Caco-2 (cell line): ENCODE measurements around the gene ZEB2. TPM values are rescaled to one million over a fixed set of nuclear protein-coding genes. Genes with fewer than 3 reads are reported as not detected.

Experiments
- BruUV-seq: library from RNA; stranded (reverse); fragments of 400-500 nt; replicated peaks from 2 replicates; lab custom pipeline; 2021; lab: Mats Ljungman, UMichigan
- CTCF ChIA-PET: fragments of 300-600 bp; sonication (Branson Sonifier 250); formaldehyde crosslinking; loops from one replicate; lab custom pipeline; 2022; ENCODE audit warnings: antibody characterized with exemption; lab: Charles Lee
- POLR2A ChIA-PET: fragments of 300-600 bp; sonication (Branson Sonifier 250); formaldehyde crosslinking; loops from one replicate; lab custom pipeline; 2022; ENCODE audit warnings: antibody characterized with exemption; lab: Charles Lee
- DNase-seq, 2 experiments: peaks; one replicate each; pipeline versions ENCODE4 v3.0.0 to v3.0.0-alpha.2; 2020 to 2022
- H3K27me3 ChIP-seq: replicated peaks from 2 replicates; pipeline ENCODE4 v1.6.0; 2011; ENCODE audit warnings: low read length; ENCODE audit not compliant: control insufficient read depth, insufficient read depth
- H3K36me3 ChIP-seq: 2 replicates; pipeline ENCODE4 v1.5.1; 2011; ENCODE audit warnings: low read length; ENCODE audit not compliant: control insufficient read depth, insufficient read depth
- H3K4me1 ChIP-seq: fragments of 250-450 bp; sonication (Bioruptor Pico); 2 replicates; pipeline ENCODE4 v1.5.1; 2020; ENCODE audit warnings: mild to moderate bottlenecking
- H3K4me3 ChIP-seq: 2 replicates; pipeline ENCODE4 v1.5.1; 2011; ENCODE audit warnings: low read depth, mild to moderate bottlenecking, control low read depth, low read length
- H3K9me3 ChIP-seq: fragments of 250-450 bp; sonication (Bioruptor Pico); 2 replicates; pipeline ENCODE4 v1.5.1; 2020; ENCODE audit warnings: mild to moderate bottlenecking, moderate library complexity
- H3K27ac Mint-ChIP-seq: one replicate; pipeline ENCODE4 v1.8.0; 2022; ENCODE audit warnings: mixed read lengths; ENCODE audit not compliant: unreplicated experiment
- H3K27me3 Mint-ChIP-seq: one replicate; pipeline ENCODE4 v1.8.0; 2022; ENCODE audit warnings: mixed read lengths; ENCODE audit not compliant: insufficient read depth, unreplicated experiment
- H3K36me3 Mint-ChIP-seq: one replicate; pipeline ENCODE4 v1.8.0; 2022; ENCODE audit warnings: mild to moderate bottlenecking, mixed read lengths; ENCODE audit not compliant: insufficient read depth, unreplicated experiment
- H3K4me1 Mint-ChIP-seq: one replicate; pipeline ENCODE4 v1.8.0; 2022; ENCODE audit warnings: low read depth, mixed read lengths; ENCODE audit not compliant: unreplicated experiment
- H3K4me3 Mint-ChIP-seq: one replicate; pipeline ENCODE4 v1.8.0; 2022; ENCODE audit warnings: mild to moderate bottlenecking, moderate library complexity, mixed read lengths; ENCODE audit not compliant: unreplicated experiment
- H3K9me3 Mint-ChIP-seq: one replicate; pipeline ENCODE4 v1.8.0; 2022; ENCODE audit warnings: mixed read lengths; ENCODE audit not compliant: unreplicated experiment
- intact Hi-C: fragments of 100-400 bp; cut with micrococcal nuclease; formaldehyde crosslinking; loops from one replicate; pipeline ENCODE4 v1.10.0; 2022; ENCODE audit not compliant: unreplicated experiment
- total RNA-seq: library from RNA; stranded (reverse); gene quantifications from 2 replicates; pipeline ENCODE4 v1.2.3, GENCODE V29; 2022
- TF ChIP-seq, protein P1 (sequence below), 2 experiments: fragments of 200-600 bp in 1 of 2; IDR thresholded peaks; 1 replicate in 1 of 2; 2 replicates in 1 of 2; pipeline versions ENCODE4 v1.5.1 to v1.8.0; 2011 to 2022; ENCODE audit warnings: antibody characterized with exemption in 1 of 2, control low read depth in 1 of 2, inconsistent platforms in 1 of 2, low read depth in 1 of 2, low read length in 1 of 2, mild to moderate bottlenecking in 1 of 2, moderate library complexity in 1 of 2; ENCODE audit not compliant: insufficient read depth in 1 of 2, severe bottlenecking in 1 of 2, unreplicated experiment in 1 of 2

ZEB2 gene
- total RNA-seq, 1 experiment from 2014 or later, result not detected

DNA sequence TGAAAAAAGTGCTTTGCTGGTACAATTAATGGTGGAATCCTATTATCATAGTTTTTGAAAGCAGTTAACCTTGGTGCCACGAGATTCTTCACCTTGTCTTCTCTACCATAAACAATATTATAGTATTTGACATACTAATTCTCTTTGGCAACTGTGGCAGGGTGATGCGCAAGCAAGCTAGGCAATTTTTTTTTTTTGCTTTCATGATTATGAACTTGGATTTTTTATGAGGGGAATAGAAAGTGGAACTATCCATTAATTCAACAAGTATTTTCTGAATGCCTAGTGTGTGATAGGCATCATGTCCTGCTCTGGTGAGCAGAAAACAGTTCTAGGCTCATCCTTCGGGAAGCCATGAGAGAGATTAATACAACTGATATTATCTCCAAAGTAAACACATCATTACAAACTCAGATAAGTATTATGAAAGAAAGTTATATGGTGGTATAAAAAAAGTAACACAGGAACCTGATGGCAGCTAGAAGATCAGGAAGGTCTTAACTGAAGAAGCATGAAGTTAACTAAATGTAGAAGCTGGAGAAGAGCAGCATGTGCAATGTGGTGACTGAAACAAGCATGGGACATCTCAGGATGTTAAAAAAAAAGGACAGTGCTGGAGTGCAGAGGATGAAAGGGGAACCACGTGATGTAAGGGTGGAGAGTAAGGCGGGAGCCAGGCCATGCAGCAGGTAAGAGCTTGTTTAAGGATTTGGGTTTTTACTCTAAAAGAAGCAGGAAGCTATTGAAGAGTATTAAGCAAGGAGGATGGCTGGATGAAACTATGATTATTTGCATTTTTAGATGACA lies 113.7 kb downstream of the ZEB2 start:
- Histone ChIP-seq H3K36me3 (no peaks in the 10 kb centered on the region), H3K27me3 (no peaks in the 10 kb centered on the region), H3K4me1 (no peaks in the 10 kb centered on the region; the same call in 1 of the 2 replicates), H3K4me3 (no peak overlapping the region), H3K9me3 (0 out of 2 replicates have a peak, but pooled peaks cover 4% of the 10 kb centered on the region)
- ChIA-PET CTCF (no interaction called here), POLR2A (no interaction called here)
- BruUV-seq, result no TSS peak
- no peak overlapping the region for H3K27ac Mint-ChIP-seq
- no peaks in the 10 kb centered on the region for H3K36me3 Mint-ChIP-seq
- TF ChIP-seq, protein P1, sequence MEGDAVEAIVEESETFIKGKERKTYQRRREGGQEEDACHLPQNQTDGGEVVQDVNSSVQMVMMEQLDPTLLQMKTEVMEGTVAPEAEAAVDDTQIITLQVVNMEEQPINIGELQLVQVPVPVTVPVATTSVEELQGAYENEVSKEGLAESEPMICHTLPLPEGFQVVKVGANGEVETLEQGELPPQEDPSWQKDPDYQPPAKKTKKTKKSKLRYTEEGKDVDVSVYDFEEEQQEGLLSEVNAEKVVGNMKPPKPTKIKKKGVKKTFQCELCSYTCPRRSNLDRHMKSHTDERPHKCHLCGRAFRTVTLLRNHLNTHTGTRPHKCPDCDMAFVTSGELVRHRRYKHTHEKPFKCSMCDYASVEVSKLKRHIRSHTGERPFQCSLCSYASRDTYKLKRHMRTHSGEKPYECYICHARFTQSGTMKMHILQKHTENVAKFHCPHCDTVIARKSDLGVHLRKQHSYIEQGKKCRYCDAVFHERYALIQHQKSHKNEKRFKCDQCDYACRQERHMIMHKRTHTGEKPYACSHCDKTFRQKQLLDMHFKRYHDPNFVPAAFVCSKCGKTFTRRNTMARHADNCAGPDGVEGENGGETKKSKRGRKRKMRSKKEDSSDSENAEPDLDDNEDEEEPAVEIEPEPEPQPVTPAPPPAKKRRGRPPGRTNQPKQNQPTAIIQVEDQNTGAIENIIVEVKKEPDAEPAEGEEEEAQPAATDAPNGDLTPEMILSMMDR (IDR thresholded peaks at IDR 0.05; ENCODE audit: insufficient read depth in 1 of 2, low read depth in 1 of 2, low read length in 1 of 2, severe bottlenecking in 1 of 2, unreplicated experiment in 1 of 2), result no peak
- no peak for DNase-seq
- peaks cover 15% of the 10 kb centered on the region for H3K27me3 Mint-ChIP-seq
- no peak overlapping the region for H3K4me3 Mint-ChIP-seq
- intact Hi-C loops, result no loop called here
- H3K9me3 Mint-ChIP-seq, result no peaks in the 10 kb centered on the region
- no peaks in the 10 kb centered on the region for H3K4me1 Mint-ChIP-seq

DNA sequence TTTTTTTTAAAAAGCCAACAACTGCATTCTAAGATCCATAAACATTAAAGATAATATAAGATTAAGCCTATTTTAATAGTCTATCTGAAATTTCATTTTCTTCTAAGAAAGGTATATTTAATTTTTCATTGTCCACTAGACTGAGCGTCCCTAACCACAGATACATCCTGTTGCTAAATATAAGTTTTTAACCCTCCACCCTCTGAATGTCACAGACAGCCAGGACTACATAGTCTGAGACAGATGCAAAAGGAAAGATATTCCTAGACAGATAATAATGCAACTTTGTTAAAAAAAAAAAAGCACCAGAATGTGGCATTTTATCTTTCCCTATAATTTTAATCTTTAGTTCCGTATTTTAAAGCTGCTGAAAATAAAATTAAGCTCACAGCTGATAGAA lies 114.6 kb downstream of the ZEB2 start:
- Mint-ChIP-seq H3K4me1 (no peaks in the 10 kb centered on the region), H3K9me3 (no peaks in the 10 kb centered on the region), H3K4me3 (no peak overlapping the region), H3K27me3 (peaks cover 15% of the 10 kb centered on the region), H3K27ac (no peak overlapping the region), H3K36me3 (no peaks in the 10 kb centered on the region)
- intact Hi-C loops, result no loop called here
- Histone ChIP-seq H3K4me1 (no peaks in the 10 kb centered on the region; the same call in 1 of the 2 replicates), H3K4me3 (no peak overlapping the region), H3K27me3 (no peaks in the 10 kb centered on the region), H3K9me3 (0 out of 2 replicates have a peak, but pooled peaks cover 4% of the 10 kb centered on the region), H3K36me3 (no peaks in the 10 kb centered on the region)
- CTCF ChIA-PET, result no interaction called here
- no peak for DNase-seq
- POLR2A ChIA-PET, result no interaction called here
- TF ChIP-seq, protein P1 (IDR thresholded peaks at IDR 0.05; ENCODE audit: insufficient read depth in 1 of 2, low read depth in 1 of 2, low read length in 1 of 2, severe bottlenecking in 1 of 2, unreplicated experiment in 1 of 2), result no peak
- BruUV-seq, result no TSS peak

DNA sequence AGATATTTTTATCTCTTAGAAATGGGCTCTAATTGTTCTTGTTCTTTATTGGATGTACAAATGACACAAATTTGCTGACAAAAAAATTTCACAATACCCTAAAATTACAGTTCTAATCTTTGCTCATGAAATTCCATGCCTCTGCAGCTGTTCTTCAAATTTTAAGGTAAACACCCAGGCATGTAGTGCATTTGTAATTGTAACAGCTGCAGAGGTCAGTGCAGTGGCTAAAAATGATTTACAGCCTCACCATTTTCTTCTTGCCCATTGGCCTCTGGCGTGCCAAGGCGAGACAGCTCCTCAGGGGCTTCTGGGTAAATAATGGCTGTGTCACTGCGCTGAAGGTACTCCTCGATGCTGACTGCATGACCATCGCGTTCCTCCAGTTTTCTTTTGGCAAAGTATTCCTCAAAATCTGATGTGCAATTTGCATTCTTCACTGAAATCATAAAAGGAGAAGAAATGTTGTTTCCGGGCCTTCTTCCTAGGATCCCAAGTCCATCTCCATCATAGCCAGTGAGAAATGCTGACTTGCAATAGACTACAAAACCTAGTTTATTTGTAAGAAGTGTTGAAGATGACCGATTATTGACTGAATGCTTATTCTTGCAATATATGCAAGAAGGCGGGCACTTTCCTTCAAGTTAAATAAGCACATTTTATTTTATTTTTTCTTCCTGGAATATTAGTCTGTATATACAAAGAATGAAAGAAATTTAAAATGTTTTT lies 115.2 kb downstream of the ZEB2 start:
- no peaks in the 10 kb centered on the region for H3K36me3 ChIP-seq
- no peak overlapping the region for H3K4me3 ChIP-seq
- H3K4me1 ChIP-seq, result no peaks in the 10 kb centered on the region; the same call in 1 of the 2 replicates
- H3K9me3 ChIP-seq, result 0 out of 2 replicates have a peak, but pooled peaks cover 4% of the 10 kb centered on the region
- no peak for DNase-seq
- no peaks in the 10 kb centered on the region for H3K27me3 ChIP-seq
- H3K27me3 Mint-ChIP-seq, result peaks cover 15% of the 10 kb centered on the region
- H3K4me3 Mint-ChIP-seq, result no peak overlapping the region
- no peaks in the 10 kb centered on the region for H3K9me3 Mint-ChIP-seq
- H3K36me3 Mint-ChIP-seq, result no peaks in the 10 kb centered on the region
- TF ChIP-seq, protein P1 (IDR thresholded peaks at IDR 0.05; ENCODE audit: insufficient read depth in 1 of 2, low read depth in 1 of 2, low read length in 1 of 2, severe bottlenecking in 1 of 2, unreplicated experiment in 1 of 2), result no peak
- CTCF ChIA-PET, result no interaction called here
- no peak overlapping the region for H3K27ac Mint-ChIP-seq
- no peaks in the 10 kb centered on the region for H3K4me1 Mint-ChIP-seq
- BruUV-seq, result no TSS peak
- intact Hi-C loops, result no loop called here
- POLR2A ChIA-PET, result no interaction called here
